Keratinocyte (primary cell): ENCODE measurements around the gene NF2. TPM values are rescaled to one million over a fixed set of nuclear protein-coding genes. Genes with fewer than 3 reads are reported as not detected.

Experiments used
- DNase-seq: peaks from one replicate; pipeline ENCODE4 v3.0.0-alpha.2; 2011; ENCODE audit warnings: low read depth, missing footprints, low spot score
- FAIRE-seq: peaks from 2 replicates; lab custom pipeline; 2011; peaks lifted over from hg19 to GRCh38; lab: Jason Lieb, UNC
- H2AFZ ChIP-seq: 2 replicates; pipeline ENCODE4 v1.6.0; 2012; ENCODE audit warnings: low read length, control low read depth, inconsistent platforms; ENCODE audit not compliant: control insufficient read depth
- H3K27ac ChIP-seq: 2 replicates; pipeline ENCODE4 v1.5.1; 2011; ENCODE audit warnings: low read length; ENCODE audit not compliant: control insufficient read depth, insufficient read depth
- H3K27me3 ChIP-seq: 3 replicates; pipeline ENCODE4 v1.6.0; 2011; ENCODE audit warnings: low read length; ENCODE audit not compliant: control insufficient read depth, insufficient read depth; ENCODE audit errors: extremely low read depth
- H3K36me3 ChIP-seq, 2 experiments: 2 replicates in 1 of 2; 3 replicates in 1 of 2; pipeline ENCODE4 v1.5.1; 2011; ENCODE audit warnings: low read length in 2 of 2, mild to moderate bottlenecking in 1 of 2; ENCODE audit not compliant: control insufficient read depth in 2 of 2, insufficient read depth in 2 of 2; ENCODE audit errors: extremely low read depth in 1 of 2
- H3K4me1 ChIP-seq: 3 replicates; pipeline ENCODE4 v1.5.1; 2011; ENCODE audit warnings: low read length; ENCODE audit not compliant: control insufficient read depth, insufficient read depth; ENCODE audit errors: extremely low read depth
- H3K4me2 ChIP-seq: 3 replicates; pipeline ENCODE4 v1.6.0; 2011; ENCODE audit warnings: low read depth, low read length; ENCODE audit not compliant: control insufficient read depth, insufficient read depth; ENCODE audit errors: extremely low read depth
- H3K4me3 ChIP-seq, 3 experiments: fragments of 200-600 bp in 1 of 3; sonication (generic) in 1 of 3; 2 replicates in 2 of 3; 3 replicates in 1 of 3; pipeline ENCODE4 v1.5.1; 2011 to 2016; ENCODE audit warnings: low read length in 3 of 3, mild to moderate bottlenecking in 3 of 3, control low read depth in 2 of 3, inconsistent platforms in 1 of 3, low read depth in 1 of 3, mixed read lengths in 1 of 3, mixed run types in 1 of 3, moderate library complexity in 1 of 3; ENCODE audit not compliant: control insufficient read depth in 2 of 3, insufficient read depth in 2 of 3; ENCODE audit errors: extremely low read depth in 1 of 3
- H3K79me2 ChIP-seq: 2 replicates; pipeline ENCODE4 v1.6.0; 2012; ENCODE audit warnings: low read length; ENCODE audit not compliant: control insufficient read depth, insufficient read depth
- H3K9ac ChIP-seq: 3 replicates; pipeline ENCODE4 v1.6.0; 2011; ENCODE audit warnings: low read length; ENCODE audit not compliant: control insufficient read depth, insufficient read depth; ENCODE audit errors: extremely low read depth
- H3K9me1 ChIP-seq: 3 replicates; pipeline ENCODE4 v1.6.0; 2011; ENCODE audit warnings: low read length; ENCODE audit not compliant: control insufficient read depth, insufficient read depth; ENCODE audit errors: extremely low read depth
- H3K9me3 ChIP-seq: 2 replicates; pipeline ENCODE4 v1.5.1; 2012; ENCODE audit warnings: low read depth, low read length; ENCODE audit not compliant: control insufficient read depth
- H4K20me1 ChIP-seq: 3 replicates; pipeline ENCODE4 v1.6.0; 2011; ENCODE audit warnings: low read length; ENCODE audit not compliant: control insufficient read depth, insufficient read depth; ENCODE audit errors: extremely low read depth
- CTCF ChIP-seq, 3 experiments: IDR thresholded peaks in 1 of 3; conservative IDR thresholded peaks in 1 of 3; optimal IDR thresholded peaks in 1 of 3; 2 replicates in 2 of 3; 3 replicates in 1 of 3; pipeline versions ENCODE3 to v1.5.1; 2011; ENCODE audit warnings: low read length in 3 of 3, mild to moderate bottlenecking in 3 of 3, moderate library complexity in 2 of 3, control low read depth in 1 of 3, inconsistent platforms in 1 of 3; ENCODE audit not compliant: insufficient read depth in 2 of 3; ENCODE audit errors: extremely low read depth in 1 of 3
- EZH2 ChIP-seq: IDR thresholded peaks from one replicate; pipeline ENCODE4 v1.6.1; 2012; ENCODE audit warnings: inconsistent platforms, mild to moderate bottlenecking, low read length, moderate library complexity
- dilution Hi-C: fragments of 300-500 bp; cut with MboI; formaldehyde crosslinking; loops from one replicate; pipeline ENCODE4 v1.7.0; 2020; ENCODE audit warnings: low sequenced_read_pairs; ENCODE audit not compliant: extremely low pct_ligation_motif_present
- polyA plus RNA-seq, 5 experiments: library from polyadenylated mRNA; depleted of rRNA in 3 of 5; stranded (reverse) in 3 of 5; stranded (forward) in 1 of 5; unstranded in 1 of 5; fragments of >200 nt; gene quantifications; 1 replicate in 1 of 5; 2 replicates in 3 of 5; 3 replicates in 1 of 5; pipeline versions ENCODE4 v1.2.1 to v1.2.3, GENCODE V29; 2011 to 2012; ENCODE audit warnings: missing spikeins in 2 of 5, low read depth in 1 of 5, low replicate concordance in 1 of 5

The NF2 gene
- polyA plus RNA-seq, 1 donor (not counting 4 experiments of a cell fraction or from before 2014, with no cell fraction given) = 50.2 TPM

GRCh38 chr22:29734406-29734805 is 131.0 kb downstream of the NF2 start:
- peaks cover 0 to 5% of the 10 kb centered on the region in 2 experiments for H3K36me3 ChIP-seq
- H3K79me2 ChIP-seq = no peaks in the 10 kb centered on the region
- no peak overlapping the region for H3K9ac ChIP-seq
- no peak for TF ChIP-seq CTCF (optimal IDR thresholded peaks at IDR 0.05 in 1 of 3, IDR thresholded peaks at IDR 0.05 in 1 of 3, conservative IDR thresholded peaks at IDR 0.05 in 1 of 3; ENCODE audit: extremely low read depth in 1 of 3, insufficient read depth in 2 of 3, low read length in 3 of 3)
- TF ChIP-seq EZH2 = no peak
- H3K27me3 ChIP-seq = no peaks in the 10 kb centered on the region
- peaks cover 3% of the 10 kb centered on the region for H3K4me1 ChIP-seq
- no peaks in the 10 kb centered on the region for H3K9me1 ChIP-seq
- FAIRE-seq = no peak
- H2AFZ ChIP-seq = no peak overlapping the region
- H4K20me1 ChIP-seq = no peaks in the 10 kb centered on the region
- H3K4me3 ChIP-seq = no peak overlapping the region
- no peak for DNase-seq
- H3K27ac ChIP-seq = no peak overlapping the region
- no peaks in the 10 kb centered on the region for H3K9me3 ChIP-seq
- H3K4me2 ChIP-seq = no peak overlapping the region
- dilution Hi-C loops = no loop called here

GRCh38 chr22:29734838-29735237 is 131.4 kb downstream of the NF2 start:
- dilution Hi-C loops = no loop called here
- H3K4me2 ChIP-seq = no peak overlapping the region
- no peak for FAIRE-seq
- H3K79me2 ChIP-seq = no peaks in the 10 kb centered on the region
- no peak for DNase-seq
- TF ChIP-seq EZH2 (no peak), CTCF (optimal IDR thresholded peaks at IDR 0.05 in 1 of 3, IDR thresholded peaks at IDR 0.05 in 1 of 3, conservative IDR thresholded peaks at IDR 0.05 in 1 of 3; ENCODE audit: extremely low read depth in 1 of 3, insufficient read depth in 2 of 3, low read length in 3 of 3) (no peak)
- no peak overlapping the region for H3K27ac ChIP-seq
- no peaks in the 10 kb centered on the region for H4K20me1 ChIP-seq
- H3K9me3 ChIP-seq = no peaks in the 10 kb centered on the region
- H3K4me3 ChIP-seq = no peak overlapping the region
- peaks cover 0 to 5% of the 10 kb centered on the region in 2 experiments for H3K36me3 ChIP-seq
- H3K9ac ChIP-seq = no peak overlapping the region
- no peaks in the 10 kb centered on the region for H3K9me1 ChIP-seq
- H3K4me1 ChIP-seq = peaks cover 3% of the 10 kb centered on the region
- no peaks in the 10 kb centered on the region for H3K27me3 ChIP-seq
- H2AFZ ChIP-seq = no peak overlapping the region
